HAP-1 (cell line): ENCODE measurements around the gene RGS8.

Experiments
- DNase-seq, 2 experiments: peaks; one replicate each; pipeline ENCODE4 v3.0.0-alpha.2; 2016 to 2020; ENCODE audit warnings: low spot score in 2 of 2
- H3K27me3 ChIP-seq: fragments of 250-450 bp; sonication (Bioruptor Pico); 2 replicates; pipeline ENCODE4 v1.5.1; 2020; ENCODE audit warnings: low read depth, mild to moderate bottlenecking, moderate library complexity
- H3K36me3 ChIP-seq: fragments of 250-450 bp; sonication (Bioruptor Pico); replicated peaks from 2 replicates; pipeline ENCODE4 v1.5.1; 2020; ENCODE audit warnings: mild to moderate bottlenecking
- H3K4me1 ChIP-seq: fragments of 250-450 bp; sonication (Bioruptor Pico); 2 replicates; pipeline ENCODE4 v1.5.1; 2020; ENCODE audit warnings: mild to moderate bottlenecking
- H3K4me3 ChIP-seq: fragments of 250-450 bp; sonication (Bioruptor Pico); 2 replicates; pipeline ENCODE4 v1.5.1; 2020; ENCODE audit warnings: mild to moderate bottlenecking, moderate library complexity
- H3K9me3 ChIP-seq: fragments of 250-450 bp; sonication (Bioruptor Pico); 2 replicates; pipeline ENCODE4 v1.5.1; 2020; ENCODE audit warnings: mild to moderate bottlenecking, moderate library complexity
- in situ Hi-C: fragments of 300-500 bp; cut with MboI; formaldehyde crosslinking; loops from 3 replicates; pipeline ENCODE4 v1.14.3; 2020; ENCODE audit warnings: low sequenced_read_pairs, inconsistent platforms, mixed read lengths

The RGS8 gene

GRCh38 chr1:182656842-182657397 lies 27.5 kb downstream of the RGS8 start:
- in situ Hi-C loops = no loop called here
- no peaks in the 10 kb centered on the region for H3K9me3 ChIP-seq
- no peaks in the 10 kb centered on the region; the same call in 1 of the 2 replicates for H3K27me3 ChIP-seq
- H3K4me1 ChIP-seq = no peaks in the 10 kb centered on the region
- DNase-seq = no peak
- H3K36me3 ChIP-seq = no peaks in the 10 kb centered on the region
- no peak overlapping the region for H3K4me3 ChIP-seq

GRCh38 chr1:182653986-182654385 lies 30.4 kb downstream of the RGS8 start:
- in situ Hi-C loops = no loop called here
- no peak for DNase-seq
- Histone ChIP-seq H3K36me3 (no peaks in the 10 kb centered on the region), H3K4me1 (no peaks in the 10 kb centered on the region), H3K9me3 (no peaks in the 10 kb centered on the region), H3K27me3 (no peaks in the 10 kb centered on the region; the same call in none of the 2 replicates), H3K4me3 (no peak overlapping the region)

- in situ Hi-C loops = no loop called here
Observed at GRCh38 chr1:182652933-182653332, 31.5 kb downstream of the RGS8 start.

DNA sequence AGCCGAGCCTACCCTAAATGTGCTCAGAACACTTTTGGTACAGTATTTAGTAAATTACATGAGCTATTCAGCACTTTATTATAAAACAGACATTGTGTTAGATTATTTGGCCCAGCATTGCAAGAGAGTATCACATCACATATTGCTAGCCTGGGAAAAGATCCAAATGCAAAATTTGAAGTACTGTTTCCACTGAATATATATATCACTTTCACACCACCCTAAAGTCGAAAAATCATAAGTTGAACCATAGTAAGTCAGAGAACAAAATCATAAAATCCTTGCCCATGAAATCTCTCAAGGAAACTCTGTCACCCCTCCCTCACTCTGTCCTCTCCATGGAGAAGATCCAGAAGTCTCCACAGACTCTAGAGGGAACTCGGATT lies 33.1 kb downstream of the RGS8 start:
- Histone ChIP-seq H3K36me3 (no peaks in the 10 kb centered on the region), H3K27me3 (no peaks in the 10 kb centered on the region; the same call in 1 of the 2 replicates), H3K4me3 (no peak overlapping the region), H3K4me1 (no peaks in the 10 kb centered on the region), H3K9me3 (no peaks in the 10 kb centered on the region)
- in situ Hi-C loops = no loop called here
- no peak for DNase-seq

More at GRCh38 chr1:182652933-182653332, 31.5 kb downstream of the RGS8 start:
- no peak for DNase-seq
- Histone ChIP-seq H3K4me1 (no peaks in the 10 kb centered on the region), H3K27me3 (no peaks in the 10 kb centered on the region; the same call in 1 of the 2 replicates), H3K4me3 (no peak overlapping the region), H3K9me3 (no peaks in the 10 kb centered on the region), H3K36me3 (no peaks in the 10 kb centered on the region)

DNA sequence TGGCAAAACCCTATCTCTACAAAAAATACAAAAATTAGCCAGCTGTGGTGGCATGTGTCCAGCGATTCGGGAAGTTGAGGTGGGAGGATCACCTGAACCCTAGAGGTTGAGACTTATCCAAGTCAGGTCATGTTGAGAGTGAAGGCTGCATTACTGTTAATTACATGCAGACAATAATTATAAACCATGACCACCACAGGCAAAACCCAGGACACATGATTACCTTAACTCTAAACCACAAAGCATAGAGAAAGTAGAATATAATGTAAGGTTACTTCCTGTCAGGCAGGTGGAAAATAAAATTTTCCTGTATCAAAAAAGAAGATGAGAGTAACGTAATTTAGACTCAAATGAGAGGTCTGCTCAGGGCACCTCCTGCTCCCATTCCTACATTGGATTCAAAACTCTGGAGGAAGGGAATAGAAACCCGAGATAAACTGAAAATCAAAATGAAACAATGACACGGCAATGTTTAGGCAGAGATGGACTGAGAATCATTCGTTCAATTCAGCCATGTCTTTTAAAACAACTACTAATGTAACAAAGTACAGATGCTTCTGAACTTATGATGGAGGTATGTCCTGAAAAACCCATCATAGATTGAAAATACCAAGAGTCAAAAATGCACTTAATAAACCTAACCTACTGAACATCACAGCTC lies 33.6 kb downstream of the RGS8 start:
- in situ Hi-C loops = no loop called here
- no peaks in the 10 kb centered on the region for H3K9me3 ChIP-seq
- no peaks in the 10 kb centered on the region for H3K4me1 ChIP-seq
- H3K36me3 ChIP-seq = no peaks in the 10 kb centered on the region
- no peak for DNase-seq
- H3K4me3 ChIP-seq = no peak overlapping the region
- no peaks in the 10 kb centered on the region; the same call in 1 of the 2 replicates for H3K27me3 ChIP-seq

DNA sequence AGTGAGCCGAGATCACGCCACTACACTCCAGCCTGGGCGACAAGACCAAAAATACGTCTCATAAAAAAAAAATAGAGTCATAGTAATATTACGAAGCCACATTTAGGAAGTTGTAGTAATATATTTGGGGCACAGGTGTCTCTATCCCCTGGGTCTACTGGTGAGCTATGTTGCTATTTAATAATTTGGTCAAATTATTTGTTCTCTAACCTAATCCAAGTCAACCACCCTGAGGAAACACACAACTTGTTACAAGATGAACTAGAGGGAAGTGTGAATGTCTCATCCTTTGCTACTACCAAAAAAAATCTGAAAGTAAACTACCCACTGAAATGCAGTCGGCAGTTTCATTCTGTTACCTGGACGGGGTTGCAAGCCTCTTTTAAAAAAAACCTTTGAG lies 35.3 kb downstream of the RGS8 start:
- in situ Hi-C loops = no loop called here
- no peaks in the 10 kb centered on the region; the same call in 1 of the 2 replicates for H3K27me3 ChIP-seq
- H3K9me3 ChIP-seq = no peaks in the 10 kb centered on the region
- H3K36me3 ChIP-seq = no peaks in the 10 kb centered on the region
- no peaks in the 10 kb centered on the region for H3K4me1 ChIP-seq
- DNase-seq = no peak
- no peak overlapping the region for H3K4me3 ChIP-seq

DNA sequence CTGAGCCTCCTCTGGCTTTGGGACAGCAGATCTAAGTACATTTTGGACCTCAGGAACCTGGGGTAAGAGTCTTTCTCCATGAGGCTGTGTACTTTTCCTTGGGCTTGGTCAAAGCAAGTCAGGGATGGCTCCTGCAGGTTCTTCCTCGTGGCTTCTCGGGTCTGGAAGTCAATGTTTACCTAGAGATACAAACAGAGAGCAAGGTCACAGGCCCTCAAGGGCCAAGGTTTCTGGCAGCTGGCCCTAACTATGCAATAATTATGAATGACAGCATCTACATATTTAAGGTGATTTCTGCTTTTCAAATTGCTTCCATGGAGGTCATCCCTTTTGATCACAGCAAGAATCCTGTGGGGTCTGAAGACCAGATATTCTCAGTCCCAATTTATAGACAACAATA lies 37.6 kb downstream of the RGS8 start:
- no peaks in the 10 kb centered on the region for H3K9me3 ChIP-seq
- no peak overlapping the region for H3K4me3 ChIP-seq
- no peaks in the 10 kb centered on the region for H3K36me3 ChIP-seq
- H3K4me1 ChIP-seq = no peaks in the 10 kb centered on the region
- in situ Hi-C loops = no loop called here
- DNase-seq = no peak
- no peaks in the 10 kb centered on the region; the same call in 1 of the 2 replicates for H3K27me3 ChIP-seq

GRCh38 chr1:182644886-182645285 lies 39.5 kb downstream of the RGS8 start:
- in situ Hi-C loops = no loop called here
- H3K36me3 ChIP-seq = no peaks in the 10 kb centered on the region
- H3K9me3 ChIP-seq = no peaks in the 10 kb centered on the region
- H3K4me1 ChIP-seq = no peaks in the 10 kb centered on the region
- H3K4me3 ChIP-seq = no peak overlapping the region
- no peaks in the 10 kb centered on the region for H3K27me3 ChIP-seq
- DNase-seq = no peak

GRCh38 chr1:182643699-182644098 lies 40.7 kb downstream of the RGS8 start:
- Histone ChIP-seq H3K36me3 (no peaks in the 10 kb centered on the region), H3K9me3 (no peaks in the 10 kb centered on the region), H3K4me3 (no peak overlapping the region), H3K27me3 (no peaks in the 10 kb centered on the region), H3K4me1 (no peaks in the 10 kb centered on the region)
- in situ Hi-C loops = no loop called here
- DNase-seq = no peak

DNA sequence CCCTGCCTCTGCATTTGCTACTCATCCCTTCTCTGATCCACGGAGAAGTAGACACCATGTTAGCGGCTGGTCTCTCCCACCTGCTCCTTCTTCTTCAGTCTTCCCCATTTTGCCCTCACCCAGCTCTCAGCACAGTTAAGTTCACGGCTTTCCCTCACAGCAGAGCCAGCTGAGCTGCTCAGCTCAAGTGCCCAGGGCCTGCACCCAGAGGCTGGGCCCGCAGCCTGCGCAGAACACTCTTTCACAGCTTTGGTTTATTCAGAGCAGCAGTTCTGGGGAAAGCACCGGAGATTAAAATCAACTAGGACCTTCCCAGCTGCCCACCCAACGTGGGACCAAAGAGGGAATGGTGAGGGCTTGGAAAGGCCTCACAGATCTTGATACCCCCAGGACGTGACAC lies 41.9 kb downstream of the RGS8 start:
- in situ Hi-C loops = no loop called here
- no peaks in the 10 kb centered on the region for H3K27me3 ChIP-seq
- H3K36me3 ChIP-seq = no peaks in the 10 kb centered on the region
- no peak for DNase-seq
- H3K4me1 ChIP-seq = no peaks in the 10 kb centered on the region
- H3K4me3 ChIP-seq = no peak overlapping the region
- H3K9me3 ChIP-seq = no peaks in the 10 kb centered on the region

DNA sequence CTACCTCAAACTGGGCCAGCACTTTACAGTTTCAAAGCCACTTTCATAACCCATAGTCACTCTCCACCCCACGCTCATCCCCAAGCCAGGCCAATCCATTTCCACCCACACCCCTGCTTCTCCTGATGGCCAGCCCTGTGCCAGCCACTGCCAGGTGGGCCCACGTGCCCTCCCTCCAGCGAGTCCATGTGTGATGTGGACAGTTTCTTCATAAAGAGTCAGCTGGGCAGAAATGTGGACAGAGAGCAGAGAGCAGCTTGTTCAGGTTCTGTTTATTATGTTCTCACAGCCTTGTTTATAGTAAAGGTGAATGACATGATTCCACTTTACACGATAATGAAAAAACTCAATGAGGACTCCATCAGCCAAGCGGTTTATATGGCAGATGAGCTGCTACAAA lies 42.8 kb downstream of the RGS8 start:
- Histone ChIP-seq H3K4me3 (no peak overlapping the region), H3K9me3 (no peaks in the 10 kb centered on the region), H3K27me3 (no peaks in the 10 kb centered on the region), H3K4me1 (no peaks in the 10 kb centered on the region), H3K36me3 (no peaks in the 10 kb centered on the region)
- in situ Hi-C loops = no loop called here
- DNase-seq = no peak

- Histone ChIP-seq H3K36me3 (no peaks in the 10 kb centered on the region), H3K4me1 (no peaks in the 10 kb centered on the region), H3K4me3 (no peak overlapping the region), H3K27me3 (no peaks in the 10 kb centered on the region), H3K9me3 (no peaks in the 10 kb centered on the region)
- in situ Hi-C loops = no loop called here
- DNase-seq = no peak
Observed at GRCh38 chr1:182639330-182639729, 45.1 kb downstream of the RGS8 start.

- no peak overlapping the region for H3K4me3 ChIP-seq
- no peaks in the 10 kb centered on the region for H3K4me1 ChIP-seq
- in situ Hi-C loops = no loop called here
- DNase-seq = no peak
- no peaks in the 10 kb centered on the region for H3K9me3 ChIP-seq
- no peaks in the 10 kb centered on the region for H3K36me3 ChIP-seq
- H3K27me3 ChIP-seq = no peaks in the 10 kb centered on the region
Observed at GRCh38 chr1:182637769-182638168, 46.6 kb downstream of the RGS8 start.

GRCh38 chr1:182635871-182636270 lies 48.5 kb downstream of the RGS8 start:
- H3K36me3 ChIP-seq = no peaks in the 10 kb centered on the region

More at GRCh38 chr1:182635871-182636270, 48.5 kb downstream of the RGS8 start:
- in situ Hi-C loops = no loop called here
- no peaks in the 10 kb centered on the region for H3K9me3 ChIP-seq
- H3K4me1 ChIP-seq = no peaks in the 10 kb centered on the region
- no peak overlapping the region for H3K4me3 ChIP-seq
- H3K27me3 ChIP-seq = no peaks in the 10 kb centered on the region
- no peak for DNase-seq
